Hypothalamus (tissue), 51 donors: ENCODE data around the gene FAM53A.

ENCODE experiments used
- DNase-seq, 51 donors: peaks; one replicate each; lab custom pipeline; 2025; lab: John Stamatoyannopoulos, UW

The FAM53A gene

GRCh38 chr4:1663549-1663948, 20.6 kb downstream of the FAM53A start:
- no peak for DNase-seq

- DNase-seq, result no peak
Observed at GRCh38 chr4:1661695-1662094, 22.4 kb downstream of the FAM53A start.

GRCh38 chr4:1660948-1661677, 23.0 kb downstream of the FAM53A start:
- DNase-seq, result no peak

- no peak for DNase-seq
Observed at GRCh38 chr4:1659104-1660043, 24.7 kb downstream of the FAM53A start.

- no peak for DNase-seq
Observed at GRCh38 chr4:1658581-1658980, 25.5 kb downstream of the FAM53A start.

- no peak for DNase-seq
Observed at GRCh38 chr4:1658146-1658545, 26.0 kb downstream of the FAM53A start.

GRCh38 chr4:1656986-1657385, 27.1 kb downstream of the FAM53A start:
- no peak for DNase-seq

- DNase-seq, result no peak
Observed at GRCh38 chr4:1656132-1656531, 28.0 kb downstream of the FAM53A start.

GRCh38 chr4:1655676-1656075, 28.4 kb downstream of the FAM53A start:
- no peak for DNase-seq

- DNase-seq, result no peak
Observed at GRCh38 chr4:1655081-1655480, 29.0 kb downstream of the FAM53A start.

- no peak for DNase-seq
Observed at GRCh38 chr4:1654216-1654955, 29.7 kb downstream of the FAM53A start.

GRCh38 chr4:1653776-1654175, 30.3 kb downstream of the FAM53A start:
- no peak for DNase-seq

- DNase-seq, result no peak
Observed at GRCh38 chr4:1652088-1652487, 32.0 kb downstream of the FAM53A start.

GRCh38 chr4:1651609-1652008, 32.5 kb downstream of the FAM53A start:
- DNase-seq, result no peak

- no peak for DNase-seq
Observed at GRCh38 chr4:1648962-1649361, 35.2 kb downstream of the FAM53A start.

GRCh38 chr4:1647432-1647831, 36.7 kb downstream of the FAM53A start:
- no peak for DNase-seq

GRCh38 chr4:1646690-1647089, 37.4 kb downstream of the FAM53A start:
- DNase-seq, result peak in 3 of 51 donors; percentile 12 to 16 (median 12)

- DNase-seq, result peak in 49 of 51 donors; percentile 9 to 94 (median 72)
Observed at GRCh38 chr4:1644891-1645657, 39.0 kb downstream of the FAM53A start.

GRCh38 chr4:1643971-1644735, 40.0 kb downstream of the FAM53A start:
- DNase-seq, result peak in 2 of 51 donors; percentile 14 to 29
